ENCODE measurements around the gene SDK2. TPM values are rescaled to one million over a fixed set of nuclear protein-coding genes. Genes with fewer than 3 reads are reported as not detected.

SDK2 gene
- polyA plus RNA-seq, 1 of the 3 experiments (the other 2 are of a cell fraction), result 0.02 TPM

DNA sequence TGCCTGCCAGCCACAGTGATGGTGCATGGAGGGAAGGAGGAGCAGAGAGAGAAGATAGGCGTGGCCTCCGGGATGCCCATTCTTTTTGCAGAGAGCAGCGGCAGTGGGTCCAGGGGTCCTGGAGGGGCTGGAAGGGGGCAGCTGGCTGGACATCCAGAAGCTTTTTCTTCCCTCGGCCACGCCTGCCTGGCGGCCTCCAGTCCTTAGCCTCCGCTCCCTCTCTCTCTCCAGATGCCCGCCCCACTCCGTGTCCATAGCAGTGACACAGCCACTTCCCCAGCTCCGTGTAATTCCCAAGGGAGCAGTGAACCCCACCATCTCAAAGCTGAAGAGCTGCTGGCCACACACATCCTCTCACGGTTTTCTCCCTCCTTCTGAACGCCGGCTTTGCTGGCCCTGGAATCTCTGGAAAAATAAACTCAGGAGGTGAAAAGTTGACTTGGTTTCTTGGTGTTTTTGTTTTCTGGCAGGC, 306.2 kb downstream of the SDK2 start:
- no peaks in the 10 kb centered on the region for H3K27me3 ChIP-seq (ENCODE audit: insufficient read depth)
- no peak overlapping the region for H3K4me2 ChIP-seq
- no peak overlapping the region for H2AFZ ChIP-seq (ENCODE audit: low read depth)
- no peak overlapping the region for H3K4me3 ChIP-seq (ENCODE audit: low read depth in 2 of 2, low read length in 1 of 2)
- TF ChIP-seq CTCF (IDR thresholded peaks at IDR 0.05) (no peak), JUND (IDR thresholded peaks at IDR 0.05) (no peak), GATA2 (CRISPR knock-in tag; IDR thresholded peaks at IDR 0.05) (no peak), MAX (IDR thresholded peaks at IDR 0.05; ENCODE audit: low read depth) (no peak), RFX5 (IDR thresholded peaks at IDR 0.05; ENCODE audit: low read length) (no peak), YY1 (IDR thresholded peaks at IDR 0.05; ENCODE audit: low read depth) (no peak), GABPA (IDR thresholded peaks at IDR 0.05; ENCODE audit: low read depth) (no peak), SMC3 (IDR thresholded peaks at IDR 0.05; ENCODE audit: low read depth, low read length) (no peak), TCF12 (IDR thresholded peaks at IDR 0.05) (no peak), MEF2A (IDR thresholded peaks at IDR 0.05; ENCODE audit: borderline replicate concordance, low read depth) (no peak), FOXM1 (IDR thresholded peaks at IDR 0.05; ENCODE audit: low read depth) (no peak), ZBTB33 (IDR thresholded peaks at IDR 0.05; ENCODE audit: borderline replicate concordance, low read depth) (no peak), TAF1 (IDR thresholded peaks at IDR 0.05; ENCODE audit: borderline replicate concordance, low read depth, low read length) (no peak)
- TF ChIP-seq, protein P1, sequence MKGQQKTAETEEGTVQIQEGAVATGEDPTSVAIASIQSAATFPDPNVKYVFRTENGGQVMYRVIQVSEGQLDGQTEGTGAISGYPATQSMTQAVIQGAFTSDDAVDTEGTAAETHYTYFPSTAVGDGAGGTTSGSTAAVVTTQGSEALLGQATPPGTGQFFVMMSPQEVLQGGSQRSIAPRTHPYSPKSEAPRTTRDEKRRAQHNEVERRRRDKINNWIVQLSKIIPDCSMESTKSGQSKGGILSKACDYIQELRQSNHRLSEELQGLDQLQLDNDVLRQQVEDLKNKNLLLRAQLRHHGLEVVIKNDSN (IDR thresholded peaks at IDR 0.05; ENCODE audit: borderline replicate concordance, low read depth), result no peak
- TF ChIP-seq, protein P2, sequence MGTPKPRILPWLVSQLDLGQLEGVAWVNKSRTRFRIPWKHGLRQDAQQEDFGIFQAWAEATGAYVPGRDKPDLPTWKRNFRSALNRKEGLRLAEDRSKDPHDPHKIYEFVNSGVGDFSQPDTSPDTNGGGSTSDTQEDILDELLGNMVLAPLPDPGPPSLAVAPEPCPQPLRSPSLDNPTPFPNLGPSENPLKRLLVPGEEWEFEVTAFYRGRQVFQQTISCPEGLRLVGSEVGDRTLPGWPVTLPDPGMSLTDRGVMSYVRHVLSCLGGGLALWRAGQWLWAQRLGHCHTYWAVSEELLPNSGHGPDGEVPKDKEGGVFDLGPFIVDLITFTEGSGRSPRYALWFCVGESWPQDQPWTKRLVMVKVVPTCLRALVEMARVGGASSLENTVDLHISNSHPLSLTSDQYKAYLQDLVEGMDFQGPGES (IDR thresholded peaks at IDR 0.05; ENCODE audit: low read depth, low read length), result no peak
- H3K9me2 ChIP-seq, result no peaks in the 10 kb centered on the region
- no peaks in the 10 kb centered on the region for H3K36me3 ChIP-seq (replicated peaks in 1 of 2; ENCODE audit: control insufficient read depth in 1 of 2, insufficient read depth in 2 of 2, low read length in 1 of 2)
- WGBS (ENCODE audit: low lambda C conversion rate), result 94% methylated on average over 13 of the region's 13 CpGs
- peaks cover 9% of the 10 kb centered on the region for H3F3A ChIP-seq (replicated peaks; ENCODE audit: insufficient read depth)
- POLR2A ChIA-PET, result no interaction called here
- H3K79me2 ChIP-seq (ENCODE audit: insufficient read depth), result no peaks in the 10 kb centered on the region
- no peak overlapping the region for H3K27ac ChIP-seq (ENCODE audit: low read depth in 2 of 2, low read length in 1 of 2)
- peak; percentile 38 for DNase-seq
- H3K4me1 ChIP-seq (ENCODE audit: control insufficient read depth in 1 of 2, insufficient read depth in 2 of 2, low read depth in 1 of 2, low read length in 1 of 2), result peaks cover 14 to 34% of the 10 kb centered on the region in 2 experiments
- no peak overlapping the region for H3K9ac ChIP-seq
- CTCF ChIA-PET, result interaction anchor here (0.9 to 2.0 kb wide), 2 partner anchors 27 to 83 kb away, joined by 3 to 9 read pairs; no protein-coding TSS in a partner anchor
- H3K9me3 ChIP-seq, result no peaks in the 10 kb centered on the region
- no peaks in the 10 kb centered on the region for H4K20me1 ChIP-seq (ENCODE audit: insufficient read depth)
